Dedifferentiated amniotic fluid mesenchymal stem cell (primary cell): Measurements from ENCODE around the gene APMAP.

Experiments used
- DNase-seq: peaks from one replicate; pipeline ENCODE4 v3.0.0-alpha.2; 2016; ENCODE audit errors: extremely low spot score

APMAP gene

DNA sequence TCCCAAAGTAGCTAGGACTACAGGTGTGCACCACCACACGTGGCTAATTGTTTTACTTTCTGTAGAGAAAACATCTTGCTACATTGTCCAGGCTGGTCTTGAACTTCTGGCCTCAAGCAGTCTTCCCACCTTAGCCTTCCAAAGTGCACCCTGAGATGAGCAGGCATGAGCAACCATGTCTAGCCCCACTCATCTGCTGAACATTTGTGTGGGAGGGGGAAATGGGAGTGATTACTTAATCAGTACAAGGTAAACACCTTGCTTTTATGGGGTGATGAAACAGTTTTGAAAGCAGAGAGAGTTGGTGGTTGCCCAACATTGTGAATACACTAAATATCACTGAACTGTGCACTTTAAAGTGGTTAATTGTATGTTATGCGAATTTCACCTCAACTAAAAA lies 5.3 kb downstream of the APMAP start:
- DNase-seq: no peak

DNA sequence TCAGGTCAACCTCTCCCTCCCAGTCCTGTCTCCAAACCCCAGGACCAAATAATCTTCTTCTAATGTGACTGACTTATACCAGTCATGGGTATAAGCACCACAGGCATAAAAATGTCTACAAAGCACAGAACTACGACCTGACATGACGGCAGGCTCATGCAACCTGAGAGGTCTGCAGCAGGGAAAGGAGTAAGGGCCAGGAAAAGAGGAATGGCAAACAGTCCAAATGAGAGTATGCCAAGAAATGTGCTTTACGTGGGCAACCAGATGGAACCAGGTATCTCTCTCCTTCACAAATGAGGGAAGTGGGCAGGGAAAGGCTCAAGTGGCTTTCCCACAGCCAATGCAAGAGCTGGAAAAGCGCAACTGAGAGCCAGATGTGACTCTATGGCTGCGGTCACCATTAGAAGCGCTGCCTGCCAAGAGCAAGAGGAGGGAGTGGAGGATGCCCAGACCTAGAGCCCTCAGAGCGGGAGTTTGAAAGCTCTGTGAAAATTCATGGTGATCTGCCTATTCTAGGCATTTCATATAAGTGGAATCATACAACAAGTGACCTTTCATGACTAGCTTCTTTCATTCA lies 6.0 kb downstream of the APMAP start:
- no peak for DNase-seq

DNA sequence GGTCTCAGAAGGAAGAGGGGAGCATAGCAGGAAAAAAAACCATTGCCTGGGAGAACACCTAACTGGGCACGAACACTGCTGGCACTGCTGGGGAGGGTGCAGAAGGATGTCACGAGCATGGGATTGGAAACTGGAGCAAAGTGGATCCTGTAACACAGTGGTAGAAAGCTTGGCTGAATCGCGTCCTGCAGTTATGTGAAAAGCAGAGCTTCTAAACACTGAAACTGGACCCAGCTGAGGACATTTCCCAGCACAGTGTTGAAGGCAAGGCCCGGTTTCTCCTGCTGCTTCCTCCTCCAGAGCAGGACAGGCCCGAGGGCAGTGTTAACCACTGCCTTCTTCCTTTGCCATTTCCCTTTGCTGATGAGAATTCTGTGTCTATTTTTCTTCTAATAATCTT lies 6.7 kb downstream of the APMAP start:
- DNase-seq: no peak

DNA sequence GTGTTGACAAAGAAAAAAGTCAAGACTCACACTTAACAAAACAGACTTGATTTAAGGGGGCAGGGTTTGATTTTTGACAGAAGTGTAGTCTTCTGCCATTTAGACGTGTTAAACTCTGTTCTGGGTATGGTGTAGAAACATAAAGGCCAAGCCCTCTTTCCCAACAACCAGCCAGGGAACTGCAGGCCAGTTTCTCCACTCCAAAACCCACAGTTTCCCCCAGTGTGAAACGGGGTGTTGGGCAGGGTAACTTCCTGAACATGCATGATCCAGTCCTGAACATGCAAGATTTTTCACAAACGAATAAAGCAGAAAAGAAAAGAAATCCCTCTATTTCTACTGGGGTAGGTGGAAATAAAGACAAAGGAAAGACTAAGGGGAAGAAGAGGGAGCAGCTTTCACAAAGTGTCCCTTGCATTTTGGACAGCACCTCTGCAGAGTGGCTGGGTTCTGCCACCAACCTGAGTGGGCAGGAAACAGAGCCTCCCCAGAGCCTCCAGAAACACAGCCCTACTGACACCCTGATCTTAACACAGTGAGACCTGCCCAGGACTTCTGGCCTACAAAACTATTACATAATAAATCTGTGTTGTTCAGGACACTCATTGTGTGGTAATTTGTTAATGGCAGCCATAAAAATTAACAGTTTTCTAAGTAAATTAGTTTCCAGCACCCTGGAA lies 7.5 kb downstream of the APMAP start:
- no peak for DNase-seq

DNA sequence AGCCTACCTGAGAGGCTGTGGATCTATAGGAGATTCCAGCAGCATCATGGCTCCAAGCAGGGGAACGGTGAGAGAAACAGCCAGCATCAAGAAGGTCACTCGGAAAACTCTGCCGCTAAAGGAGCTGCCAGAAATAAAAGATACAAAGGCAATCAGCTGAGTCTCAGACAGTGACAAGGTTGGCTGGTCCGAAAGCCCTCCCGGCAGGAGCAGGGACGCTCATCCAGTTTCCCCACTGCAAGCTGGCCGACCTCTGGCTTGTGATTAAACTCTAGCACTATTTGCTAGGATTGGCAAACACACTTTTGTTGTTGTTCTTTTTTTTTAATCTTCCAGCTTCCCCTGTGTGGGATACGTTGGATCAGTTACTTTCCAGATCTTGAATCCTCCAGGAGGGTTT lies 8.7 kb downstream of the APMAP start:
- no peak for DNase-seq

DNA sequence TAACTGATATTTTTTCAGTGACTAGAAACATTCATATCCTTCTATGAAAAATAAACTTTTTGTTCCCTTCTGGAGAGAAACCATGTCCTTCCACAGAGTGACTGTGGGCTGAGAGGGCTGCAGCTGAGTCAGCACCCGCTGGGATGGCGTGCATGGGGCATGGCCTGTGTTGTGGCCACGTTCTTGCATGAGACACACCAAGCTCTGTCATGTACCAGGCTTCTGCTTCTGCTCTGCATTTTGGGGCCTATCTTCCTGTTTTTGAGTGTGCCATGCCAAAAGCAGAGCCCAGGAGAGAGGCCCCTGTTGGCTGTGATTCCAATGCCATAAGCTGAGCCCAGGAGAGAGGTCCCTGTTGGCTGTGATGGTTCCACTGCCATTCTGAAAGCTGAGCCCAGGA lies 10.8 kb downstream of the APMAP start:
- no peak for DNase-seq

DNA sequence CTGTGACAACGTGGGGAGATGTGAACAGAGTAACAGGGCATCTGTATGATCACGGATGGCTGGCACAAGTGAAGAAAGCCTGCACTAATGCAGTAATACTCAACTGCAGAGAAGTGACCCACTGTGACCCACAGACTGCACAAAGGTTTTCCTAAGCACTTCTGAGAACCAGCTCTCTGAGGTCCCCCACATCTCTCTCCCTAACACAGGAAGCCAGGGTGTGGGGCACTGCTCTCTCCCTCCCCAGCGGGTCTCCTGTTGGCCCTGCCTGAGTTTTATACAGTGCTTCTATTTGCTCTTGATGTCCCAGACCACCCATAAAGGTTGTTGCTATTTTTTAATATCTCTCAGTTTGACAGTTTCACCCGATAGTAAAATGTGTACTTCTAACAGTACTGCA lies 11.3 kb downstream of the APMAP start:
- no peak for DNase-seq

DNA sequence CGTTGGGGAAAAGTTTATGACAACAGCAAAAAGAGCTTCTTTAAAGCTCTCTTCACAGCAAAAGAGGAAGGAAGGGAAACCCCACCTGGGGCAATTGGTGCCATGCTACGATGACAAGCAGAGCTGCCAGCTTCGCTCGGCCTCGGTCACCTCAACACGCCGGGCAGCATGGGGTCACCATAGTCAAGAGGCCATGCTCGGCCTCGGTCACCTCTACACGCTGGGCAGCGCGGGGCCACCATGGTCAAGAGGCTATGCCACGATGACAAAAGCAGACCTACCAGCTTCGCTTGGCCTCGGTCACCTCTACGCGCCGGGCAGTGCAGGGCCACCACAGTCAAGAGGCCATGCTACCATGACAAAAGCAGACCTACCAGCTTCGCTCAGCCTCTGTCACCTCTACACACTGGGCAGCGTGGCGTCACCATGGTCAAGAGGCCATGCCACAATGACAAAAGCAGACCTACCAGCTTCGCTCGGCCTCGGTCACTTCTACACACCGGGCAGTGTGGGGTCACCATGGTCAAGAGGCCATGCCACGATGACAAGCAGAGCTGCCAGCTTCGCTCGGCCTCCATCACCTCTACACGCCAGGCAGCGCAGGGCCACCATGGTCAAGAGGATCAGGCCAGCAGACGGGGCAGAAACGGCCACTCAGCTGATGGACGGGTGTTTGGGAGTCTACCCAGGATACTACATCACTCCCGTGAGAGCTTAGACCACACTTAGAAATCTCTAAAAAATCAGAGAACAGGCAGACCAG lies 12.1 kb downstream of the APMAP start:
- DNase-seq: no peak

DNA sequence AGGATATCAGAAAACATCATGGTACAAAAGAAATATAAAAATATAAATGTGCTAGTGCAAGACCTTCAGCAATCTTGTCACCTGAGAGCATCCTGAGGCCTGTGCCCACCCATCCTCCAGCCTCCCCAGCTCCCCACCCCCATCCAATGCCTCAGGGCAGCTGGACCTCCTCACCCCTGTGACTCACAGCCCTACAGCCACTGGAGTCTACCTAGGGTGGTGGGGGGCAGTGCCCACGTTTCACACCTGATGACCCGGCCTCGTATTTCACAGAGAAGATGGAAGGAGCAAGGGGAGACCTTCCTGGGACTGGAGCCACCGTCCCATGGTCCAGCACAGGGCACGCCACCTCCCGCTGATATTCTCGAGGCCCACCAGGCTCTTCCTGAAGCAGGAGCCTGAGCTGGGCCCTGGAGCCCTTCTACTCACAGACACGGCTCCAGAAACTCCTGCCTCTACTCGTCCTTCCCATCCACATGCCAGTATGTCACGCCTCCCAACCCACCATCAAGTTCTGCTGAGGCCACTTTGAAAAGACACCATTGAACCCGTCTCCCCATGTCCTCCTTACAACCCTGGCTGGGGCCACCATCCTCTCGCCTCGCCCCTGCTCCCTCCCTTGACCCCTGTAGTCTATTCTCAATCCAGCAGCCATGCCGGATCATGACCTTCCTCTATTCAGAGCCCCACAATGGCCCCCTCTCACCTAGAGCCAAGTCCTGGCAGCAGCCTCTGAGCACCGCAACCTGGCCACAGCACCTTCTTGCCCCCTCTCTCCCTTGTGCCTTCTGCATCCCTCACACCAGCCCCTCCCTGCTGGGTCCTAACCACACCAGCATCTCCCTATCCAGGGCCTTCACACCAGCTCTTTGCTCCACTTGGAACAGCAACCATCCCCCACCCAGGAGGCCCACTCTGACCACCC lies 13.3 kb downstream of the APMAP start:
- no peak for DNase-seq

DNA sequence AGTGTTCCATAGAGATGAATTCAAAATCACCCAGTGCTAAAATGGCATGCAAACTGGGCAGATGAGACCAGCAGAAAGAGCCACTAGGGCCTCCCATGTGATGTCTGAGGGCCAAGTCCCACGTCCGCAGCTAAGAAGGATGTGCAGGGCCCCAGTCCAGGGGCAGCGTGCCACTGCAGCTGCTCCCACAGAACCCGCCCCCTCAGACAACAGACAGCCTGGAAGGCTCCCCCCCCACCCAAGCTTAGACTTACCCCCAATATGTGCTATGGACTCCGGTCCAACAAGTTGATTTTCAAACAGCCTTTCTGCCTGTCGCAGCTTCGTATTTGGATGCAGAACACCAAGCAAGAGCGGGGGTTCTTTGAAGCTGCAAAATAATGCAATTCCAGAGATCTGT lies 14.0 kb downstream of the APMAP start:
- no peak for DNase-seq

DNA sequence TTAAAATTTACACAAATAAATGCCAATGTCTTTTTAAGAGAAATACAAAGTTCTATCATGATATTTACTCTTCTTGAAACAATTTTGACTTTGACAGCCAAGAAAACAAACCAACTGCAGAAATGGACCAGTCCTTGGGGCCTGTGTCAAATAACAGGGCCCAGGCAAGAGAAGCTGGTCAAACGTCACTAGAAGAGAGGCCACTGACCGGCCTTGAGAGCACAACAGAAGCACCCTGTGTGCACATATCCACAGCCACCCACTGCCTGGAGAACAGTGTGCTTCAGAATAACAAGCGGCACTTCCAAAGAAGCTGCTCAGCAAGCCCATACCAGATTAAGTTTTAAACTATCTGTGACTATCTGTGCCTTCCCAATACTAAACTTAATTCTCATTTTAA lies 14.8 kb downstream of the APMAP start:
- no peak for DNase-seq

DNA sequence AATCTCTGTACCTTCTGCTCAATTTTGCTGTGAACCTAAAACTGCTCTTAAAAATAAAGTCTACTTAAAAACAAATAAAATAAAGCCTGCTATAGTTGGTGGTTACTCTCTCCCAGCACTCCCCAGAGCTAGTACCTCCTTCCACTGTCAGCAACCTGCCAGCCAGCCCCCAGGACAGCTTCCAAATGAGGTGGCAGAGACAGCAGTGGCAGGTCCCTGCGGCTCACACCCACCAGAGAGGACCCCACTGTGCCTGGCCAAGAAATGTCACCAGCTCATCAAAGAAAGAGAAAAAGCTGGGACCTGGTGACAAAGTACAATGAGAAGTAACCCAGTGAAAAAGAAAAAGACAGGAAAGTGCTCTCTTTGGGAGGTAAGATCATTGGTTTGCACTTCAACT lies 15.2 kb downstream of the APMAP start:
- DNase-seq: no peak

DNA sequence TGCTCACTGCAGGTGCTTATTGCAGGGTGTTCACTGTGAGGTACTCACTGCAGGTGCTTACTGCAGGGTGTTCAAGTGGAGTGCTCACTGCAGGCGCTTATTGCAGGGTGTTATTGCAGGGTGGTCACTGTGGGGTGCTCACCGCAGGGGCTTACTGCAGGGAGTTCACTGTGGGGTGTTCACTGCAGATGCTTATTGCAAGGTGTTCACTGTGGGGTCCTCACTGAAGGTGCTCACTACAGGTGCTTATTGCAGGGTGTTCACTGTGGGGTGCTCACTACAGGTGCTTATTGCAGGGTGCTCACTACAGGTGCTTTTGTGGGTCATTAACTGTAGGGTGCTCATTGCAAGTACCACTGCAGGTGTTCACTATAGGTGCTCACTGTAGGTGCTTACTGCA lies 20.2 kb downstream of the APMAP start:
- DNase-seq: no peak

DNA sequence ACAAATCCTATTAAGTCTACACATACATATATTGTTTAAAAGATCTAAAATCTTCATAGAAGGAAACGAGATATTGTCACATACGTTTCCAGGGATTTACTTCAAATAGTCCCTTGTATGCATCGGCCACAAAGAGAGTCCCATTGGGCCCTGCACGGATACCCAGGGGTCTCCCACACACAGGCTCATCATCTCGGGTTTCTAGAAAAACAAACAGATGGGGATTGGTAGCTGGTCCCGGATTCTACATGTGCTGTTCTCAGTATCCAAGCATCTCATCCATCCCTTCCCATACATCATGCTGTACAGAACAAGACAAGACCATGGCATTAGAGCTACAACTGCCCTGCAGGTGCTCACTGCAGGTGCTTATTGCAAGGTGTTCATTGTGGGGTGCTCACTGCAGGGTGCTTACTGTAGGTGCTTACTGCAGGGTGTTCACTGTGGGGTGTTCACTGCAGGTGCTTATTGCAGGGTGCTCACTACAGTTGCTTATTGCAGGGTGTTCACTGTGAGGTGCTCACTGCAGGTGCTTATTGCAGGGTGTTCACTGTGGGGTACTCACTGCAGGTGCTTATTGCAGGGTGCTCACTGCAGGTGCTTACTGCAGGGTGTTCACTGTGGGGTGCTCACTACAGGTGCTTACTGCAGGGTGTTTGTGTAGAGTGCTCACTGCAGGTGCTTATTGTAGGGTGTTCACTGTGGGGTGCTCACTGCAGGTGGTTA lies 21.0 kb downstream of the APMAP start:
- DNase-seq: no peak

DNA sequence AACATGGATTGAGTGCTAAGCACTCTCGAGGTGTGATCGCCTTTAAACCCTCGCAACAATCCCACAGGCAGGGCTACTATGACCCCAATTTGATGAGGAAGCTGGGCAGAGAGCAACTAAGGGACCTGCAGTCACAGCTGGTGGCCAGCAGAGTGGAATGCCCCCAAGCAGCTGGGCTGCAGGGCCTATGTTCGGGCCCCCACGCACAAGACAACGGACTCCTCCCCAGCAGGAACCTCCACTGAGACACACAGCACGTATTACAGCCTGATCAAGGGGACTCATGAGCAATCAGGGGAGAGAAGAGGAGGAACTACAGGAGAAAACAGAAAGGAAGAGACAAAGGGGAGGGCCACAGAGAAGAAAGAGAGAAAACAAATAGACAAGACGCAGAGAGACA lies 21.8 kb downstream of the APMAP start:
- DNase-seq: no peak

DNA sequence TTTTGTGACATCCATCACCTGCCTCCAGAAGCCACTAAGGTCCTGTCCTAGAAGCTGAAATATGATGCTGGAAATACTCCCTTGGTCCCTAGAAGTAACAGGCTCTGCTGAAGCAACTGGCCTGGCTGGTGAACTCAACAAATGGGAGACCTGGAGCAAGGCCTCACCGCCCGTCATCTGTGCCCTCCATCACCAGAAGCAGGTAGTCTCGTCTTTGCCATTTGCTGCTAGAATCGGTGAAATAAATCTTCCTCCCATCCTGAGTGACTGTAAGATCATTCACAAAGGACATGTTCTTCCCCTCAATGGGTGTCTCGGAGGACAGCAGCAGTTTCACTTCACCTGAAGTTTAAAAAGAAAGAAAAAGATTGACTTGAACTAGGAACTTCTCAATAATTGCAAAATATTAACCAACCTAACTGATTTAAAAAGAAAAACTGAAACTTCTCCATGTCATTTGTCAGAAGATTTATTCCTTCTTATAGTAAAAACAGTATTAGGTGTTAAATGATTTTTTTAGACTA lies 22.5 kb downstream of the APMAP start:
- no peak for DNase-seq

DNA sequence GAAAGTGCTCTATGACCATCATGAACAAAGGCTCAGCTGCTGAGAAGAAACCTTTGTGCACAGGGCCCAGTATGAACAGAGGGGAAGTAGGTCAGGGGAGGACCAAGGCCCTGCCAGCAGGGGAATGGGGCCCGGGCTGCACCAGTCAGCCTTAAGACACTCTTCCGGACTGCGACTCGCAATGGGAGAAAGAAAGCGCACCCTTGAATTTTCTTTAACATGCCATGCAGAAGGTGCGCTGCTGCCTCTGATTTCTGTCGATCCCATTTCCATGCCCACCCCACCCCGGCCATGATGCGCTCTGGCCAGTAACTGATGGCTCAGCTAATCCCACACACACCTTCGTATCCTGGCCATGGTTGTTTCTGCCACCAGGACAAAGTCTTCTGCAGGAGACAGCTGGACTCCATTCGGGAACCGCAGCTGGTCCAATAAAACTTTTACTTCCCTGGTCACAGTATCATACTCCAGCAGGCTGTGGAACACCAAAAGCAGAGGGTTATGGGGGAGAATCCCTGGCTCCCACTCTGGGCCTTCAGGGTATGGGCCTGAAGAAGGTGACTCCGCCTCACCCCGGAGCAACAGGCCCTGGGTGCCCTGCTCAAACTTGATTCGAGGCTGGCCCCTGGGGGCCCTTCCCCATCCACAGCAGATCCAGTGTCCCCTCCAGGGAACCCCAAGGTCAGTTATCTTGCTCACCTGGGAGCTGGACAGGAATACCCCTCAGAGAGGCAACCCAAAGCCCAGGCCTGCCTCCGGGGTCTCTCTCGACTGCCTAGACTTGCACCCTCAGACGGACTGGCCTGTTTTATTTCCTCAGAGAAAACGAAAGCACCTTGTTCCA lies 23.1 kb downstream of the APMAP start:
- no peak for DNase-seq

DNA sequence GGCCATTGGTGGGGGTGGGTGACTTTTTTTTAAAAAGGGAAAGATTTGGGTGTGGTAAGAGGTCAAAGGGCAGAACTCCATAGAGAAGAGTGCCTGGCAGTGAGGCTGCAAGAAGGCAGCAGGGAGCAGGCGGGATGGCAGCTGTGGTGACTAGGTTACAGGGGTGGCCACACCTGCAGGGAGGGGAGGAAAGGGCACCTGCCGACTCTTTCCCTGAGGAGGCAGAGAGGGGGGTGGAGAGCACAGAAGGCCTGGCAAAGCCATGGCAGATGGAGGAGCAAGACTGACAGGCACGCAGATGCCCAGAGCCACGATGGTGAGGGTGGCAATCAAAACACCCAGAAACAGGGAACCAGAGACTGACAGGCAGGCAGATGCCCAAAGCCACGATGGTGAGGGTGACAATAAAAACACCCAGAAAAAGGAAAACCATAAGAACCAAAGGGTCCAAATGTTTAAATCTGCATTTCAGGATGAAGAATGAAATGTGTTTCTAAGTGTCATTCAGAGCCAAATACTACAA lies 24.2 kb downstream of the APMAP start:
- no peak for DNase-seq

DNA sequence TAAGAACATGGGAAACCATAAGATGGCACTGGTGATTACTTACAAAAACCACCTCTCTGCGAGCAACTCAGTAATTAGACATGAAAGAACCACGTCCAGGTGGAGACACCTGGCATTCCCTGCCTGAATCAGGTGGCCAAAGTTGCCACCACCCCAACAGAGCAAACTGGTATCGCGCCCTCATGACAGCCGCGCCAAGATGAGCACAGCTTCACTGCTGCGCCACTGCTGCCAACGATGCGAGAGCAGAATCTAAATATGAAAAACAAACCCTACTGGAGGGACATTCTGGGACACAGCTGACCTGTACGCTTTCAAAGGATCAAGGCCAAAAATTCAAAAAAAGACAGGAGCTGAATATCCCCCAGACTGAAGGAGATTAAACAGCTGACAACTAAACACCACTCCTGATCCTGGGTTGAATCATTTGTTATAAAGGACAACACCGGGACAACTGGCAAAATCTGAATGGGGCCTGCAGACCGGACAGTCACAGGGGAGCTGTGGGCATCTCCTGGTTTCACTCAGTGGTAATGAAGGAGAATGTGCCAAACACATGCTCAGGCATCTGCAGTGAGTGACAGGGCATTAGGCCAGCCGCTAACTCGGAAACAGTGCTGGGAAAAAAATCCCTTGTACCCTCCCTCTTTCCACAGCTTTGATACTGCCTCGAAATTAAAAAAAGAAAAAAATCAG lies 26.1 kb downstream of the APMAP start:
- DNase-seq: no peak
